Common myeloid progenitor, CD34-positive (primary cell): ENCODE measurements around the gene SORBS1.

Source experiments
- CTCF ChIA-PET: fragments of 350-600 bp; sonication (Branson Sonifier 250); formaldehyde crosslinking; loops from one replicate; lab custom pipeline; 2021; ENCODE audit warnings: antibody characterized with exemption; lab: Charles Lee
- POLR2A ChIA-PET: fragments of 350-600 bp; sonication (Branson Sonifier 250); formaldehyde crosslinking; loops from one replicate; lab custom pipeline; 2021; ENCODE audit warnings: antibody characterized with exemption; lab: Charles Lee
- DNase-seq, 3 donors: peaks; one replicate each; pipeline versions ENCODE4 v3.0.0 to v3.0.0-alpha.2; 2013
- H3K27ac ChIP-seq, 2 experiments: 1 replicate in 1 of 2; 2 replicates in 1 of 2; pipeline ENCODE4 v1.7.0; 2013; ENCODE audit warnings: inconsistent platforms in 2 of 2, low read length in 2 of 2, mild to moderate bottlenecking in 2 of 2, low read depth in 1 of 2, moderate library complexity in 1 of 2; ENCODE audit not compliant: severe bottlenecking in 2 of 2, insufficient read depth in 1 of 2, poor library complexity in 1 of 2
- H3K27me3 ChIP-seq, 5 experiments: replicated peaks in 2 of 5; 1 replicate in 3 of 5; 2 replicates in 2 of 5; pipeline versions ENCODE4 v1.6.1 to v1.7.0; 2013; ENCODE audit warnings: low read length in 4 of 5, mild to moderate bottlenecking in 2 of 5, moderate library complexity in 2 of 5, inconsistent platforms in 1 of 5; ENCODE audit not compliant: insufficient read depth in 5 of 5, control insufficient read depth in 4 of 5
- H3K36me3 ChIP-seq, 4 experiments: 1 replicate in 2 of 4; 2 replicates in 2 of 4; pipeline versions ENCODE4 v1.6.1 to v1.7.0; 2013; ENCODE audit warnings: low read length in 3 of 4, control low read depth in 1 of 4, mild to moderate bottlenecking in 1 of 4; ENCODE audit not compliant: control insufficient read depth in 4 of 4, insufficient read depth in 4 of 4
- H3K4me1 ChIP-seq, 4 experiments: 1 replicate in 3 of 4; 2 replicates in 1 of 4; pipeline versions ENCODE4 v1.6.1 to v1.7.1; 2013; ENCODE audit warnings: low read length in 3 of 4, mild to moderate bottlenecking in 3 of 4, control low read depth in 1 of 4, inconsistent platforms in 1 of 4, moderate library complexity in 1 of 4; ENCODE audit not compliant: control insufficient read depth in 4 of 4, insufficient read depth in 4 of 4; ENCODE audit errors: control extremely low read depth in 1 of 4
- H3K4me3 ChIP-seq, 7 experiments: 1 replicate in 4 of 7; 2 replicates in 3 of 7; pipeline versions ENCODE4 v1.5.1 to v1.7.0; 2013; ENCODE audit warnings: mild to moderate bottlenecking in 7 of 7, low read length in 6 of 7, moderate library complexity in 6 of 7, inconsistent platforms in 2 of 7, low read depth in 2 of 7, control low read depth in 1 of 7; ENCODE audit not compliant: insufficient read depth in 4 of 7, control insufficient read depth in 1 of 7; ENCODE audit errors: extremely low read depth in 1 of 7
- H3K9me3 ChIP-seq, 5 experiments: 1 replicate in 4 of 5; 2 replicates in 1 of 5; pipeline versions ENCODE4 v1.6.1 to v1.7.1; 2013; ENCODE audit warnings: low read length in 4 of 5, mild to moderate bottlenecking in 2 of 5, inconsistent platforms in 1 of 5, low read depth in 1 of 5, moderate library complexity in 1 of 5; ENCODE audit not compliant: control insufficient read depth in 4 of 5, insufficient read depth in 2 of 5; ENCODE audit errors: control extremely low read depth in 1 of 5
- WGBS: methylation state at CpG from one replicate; pipeline ENCODE4 v1.1.5; 2013; ENCODE audit not compliant: insufficient coverage; 5-methylcytosine and 5-hydroxymethylcytosine counted together

Gene SORBS1

GRCh38 chr10:95574649-95575365, 13.6 kb upstream of the SORBS1 start:
- ChIA-PET CTCF (interaction anchor here (1.2 to 1.7 kb wide), 2 partner anchors 9 to 225 kb away, joined by 3 to 6 read pairs; no protein-coding TSS in a partner anchor), POLR2A (no interaction called here)
- Histone ChIP-seq H3K4me1 (no peaks in the 10 kb centered on the region), H3K9me3 (no peaks in the 10 kb centered on the region), H3K27ac (no peak overlapping the region), H3K4me3 (no peak overlapping the region), H3K36me3 (no peaks in the 10 kb centered on the region), H3K27me3 (peaks cover 0 to 2% (median 0%) of the 10 kb centered on the region in 5 experiments)
- no peak for DNase-seq
- 83% methylated on average over 10 of the region's 11 CpGs for WGBS

- WGBS: 97% methylated on average over 4 of the region's 6 CpGs
- H3K36me3 ChIP-seq: no peaks in the 10 kb centered on the region
- no peak for DNase-seq
- POLR2A ChIA-PET: no interaction called here
- no peak overlapping the region for H3K27ac ChIP-seq
- no peaks in the 10 kb centered on the region for H3K4me1 ChIP-seq
- no peaks in the 10 kb centered on the region for H3K9me3 ChIP-seq
- peaks cover 0 to 2% (median 0%) of the 10 kb centered on the region in 5 experiments for H3K27me3 ChIP-seq
- no peak overlapping the region for H3K4me3 ChIP-seq
- CTCF ChIA-PET: interaction anchor here (1.2 kb wide), 1 partner anchor 224 kb away, joined by 3 read pairs; no protein-coding TSS in a partner anchor
Observed at GRCh38 chr10:95573964-95574604, 12.9 kb upstream of the SORBS1 start.

- Histone ChIP-seq H3K27ac (no peak overlapping the region), H3K9me3 (no peaks in the 10 kb centered on the region), H3K27me3 (peaks cover 0 to 2% (median 0%) of the 10 kb centered on the region in 5 experiments), H3K4me3 (no peak overlapping the region), H3K36me3 (no peaks in the 10 kb centered on the region), H3K4me1 (no peaks in the 10 kb centered on the region)
- ChIA-PET CTCF (interaction anchor here (0.7 to 1.2 kb wide), 2 partner anchors 11 to 223 kb away, joined by 3 read pairs; no protein-coding TSS in a partner anchor), POLR2A (no interaction called here)
- 100% methylated on average over 1 of the region's 3 CpGs for WGBS
- no peak for DNase-seq
Observed at GRCh38 chr10:95573527-95573926, 12.4 kb upstream of the SORBS1 start.

- POLR2A ChIA-PET: no interaction called here
- no peak overlapping the region for H3K4me3 ChIP-seq
- CTCF ChIA-PET: interaction anchor here (1.2 kb wide), 1 partner anchor 94 kb away, joined by 3 read pairs; no protein-coding TSS in a partner anchor
- 100% methylated on average over 3 of the region's 7 CpGs for WGBS
- H3K9me3 ChIP-seq: no peaks in the 10 kb centered on the region
- peaks cover 0 to 2% (median 0%) of the 10 kb centered on the region in 5 experiments for H3K27me3 ChIP-seq
- no peaks in the 10 kb centered on the region for H3K4me1 ChIP-seq
- no peaks in the 10 kb centered on the region for H3K36me3 ChIP-seq
- DNase-seq: no peak
- H3K27ac ChIP-seq: no peak overlapping the region
Observed at GRCh38 chr10:95572131-95572820, 11.1 kb upstream of the SORBS1 start.

- CTCF ChIA-PET: interaction anchor here (1.4 kb wide), 1 partner anchor 33 kb away, joined by 3 read pairs; no protein-coding TSS in a partner anchor
Observed at GRCh38 chr10:95571390-95571789, 10.2 kb upstream of the SORBS1 start.

GRCh38 chr10:95569368-95569767, 8.2 kb upstream of the SORBS1 start:
- POLR2A ChIA-PET: no interaction called here
- CTCF ChIA-PET: no interaction called here
- DNase-seq: no peak

More at GRCh38 chr10:95571390-95571789, 10.2 kb upstream of the SORBS1 start:
- WGBS: 100% methylated on average over 2 of the region's 4 CpGs
- no peak for DNase-seq
- no peak overlapping the region for H3K4me3 ChIP-seq
- no peaks in the 10 kb centered on the region for H3K4me1 ChIP-seq
- no peaks in the 10 kb centered on the region for H3K36me3 ChIP-seq
- no peaks in the 10 kb centered on the region for H3K9me3 ChIP-seq
- H3K27me3 ChIP-seq: peaks cover 0 to 2% (median 0%) of the 10 kb centered on the region in 5 experiments
- POLR2A ChIA-PET: no interaction called here
- H3K27ac ChIP-seq: no peak overlapping the region

More at GRCh38 chr10:95569368-95569767, 8.2 kb upstream of the SORBS1 start:
- Histone ChIP-seq H3K4me1 (no peaks in the 10 kb centered on the region), H3K4me3 (no peak overlapping the region), H3K36me3 (no peaks in the 10 kb centered on the region), H3K27ac (no peak overlapping the region), H3K9me3 (no peaks in the 10 kb centered on the region), H3K27me3 (no peaks in the 10 kb centered on the region)
